ENCODE measurements around the gene RDH11. TPM values are rescaled to one million over a fixed set of nuclear protein-coding genes. Genes with fewer than 3 reads are reported as not detected.

The RDH11 gene
- total and polyA plus RNA-seq, 10 of the 15 experiments (the other 5 are each of a cell fraction or from before 2014, with no cell fraction given), result 49.7 to 161 (median 77.2) TPM

DNA sequence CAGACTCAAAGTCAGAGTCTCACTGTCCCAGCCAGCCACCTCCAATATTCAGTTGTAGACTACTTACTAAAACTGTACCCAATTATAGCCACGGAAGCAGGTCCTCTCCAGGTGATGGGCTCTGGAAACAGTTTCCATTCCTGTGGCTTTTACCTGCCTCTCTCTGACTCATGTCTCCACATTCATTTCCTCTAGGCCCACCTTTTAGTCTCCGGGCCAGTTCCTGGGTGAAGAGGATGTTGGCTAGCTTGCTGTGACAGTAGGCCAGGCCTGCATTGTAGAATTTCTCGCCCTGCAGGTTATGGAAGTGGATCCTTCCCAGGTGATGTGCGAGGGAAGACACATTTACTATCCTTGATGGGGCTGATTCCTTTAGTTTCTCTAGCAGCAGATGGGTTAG is 5.6 kb downstream of the RDH11 start:
- Histone ChIP-seq H3K27ac (ENCODE audit: control insufficient read depth, insufficient read depth) (no peak overlapping the region), H3K4me2 (ENCODE audit: control insufficient read depth, insufficient read depth) (no peak overlapping the region), H3K9me3 (replicated peaks; ENCODE audit: control insufficient read depth, insufficient read depth, low read length) (no peaks in the 10 kb centered on the region; the same call in 2 of the 3 replicates), H3K4me1 (ENCODE audit: control insufficient read depth, insufficient read depth, low read length) (no peaks in the 10 kb centered on the region), H4K20me1 (ENCODE audit: control insufficient read depth, insufficient read depth) (no peaks in the 10 kb centered on the region), H3K79me2 (ENCODE audit: control insufficient read depth, insufficient read depth, low read length) (peaks cover 18% of the 10 kb centered on the region), H3K4me3 (no peak overlapping the region), H3K27me3 (replicated peaks in 1 of 2; ENCODE audit: control insufficient read depth in 2 of 2, insufficient read depth in 2 of 2, low read length in 1 of 2) (no peaks in the 10 kb centered on the region), H3K9ac (ENCODE audit: control insufficient read depth, insufficient read depth, low read length) (no peak overlapping the region), H2AFZ (ENCODE audit: control insufficient read depth, low read depth, low read length) (no peak overlapping the region), H3K36me3 (ENCODE audit: control insufficient read depth in 2 of 2, insufficient read depth in 2 of 2, low read length in 1 of 2) (peaks cover 9 to 53% of the 10 kb centered on the region in 2 experiments)
- FAIRE-seq, result no peak
- 100% methylated on average over 4 of the region's 4 CpGs for WGBS (ENCODE audit: insufficient coverage, insufficient replicate concordance, low lambda C conversion rate, missing lambda C conversion rate)
- intact Hi-C loops (cut with micrococcal nuclease; ENCODE audit: unreplicated experiment), result no loop called here
- POLR2A ChIA-PET, result interaction anchor here (6.3 to 7.9 kb wide), 2 partner anchors 8 to 16 kb away, joined by 62 to 71 read pairs; partner anchors contain the start of gene VTI1B
- in situ Hi-C loops (cut with MboI), result no loop called here
- TF ChIP-seq KDM1A (IDR thresholded peaks at IDR 0.05; ENCODE audit: borderline replicate concordance) (no peak), DPF2 (IDR thresholded peaks at IDR 0.05) (no peak)
- CTCF ChIA-PET, result interaction anchor here (6.3 kb wide), 1 partner anchor 70 kb away, joined by 49 read pairs; the partner anchor contains the start of gene ARG2
- SMC1A ChIA-PET (ENCODE audit: uncharacterized antibody, unreplicated experiment), result interaction anchor here (1.3 kb wide), 1 partner anchor 14 kb away, joined by 3 read pairs; no protein-coding TSS in a partner anchor
- DNase-seq (ENCODE audit: low read depth, low spot score), result no peak
- no TSS peak for BruUV-seq (replicated peaks)
- no peak for ATAC-seq
- RAD21 ChIA-PET (ENCODE audit: unreplicated experiment), result no interaction called here

DNA sequence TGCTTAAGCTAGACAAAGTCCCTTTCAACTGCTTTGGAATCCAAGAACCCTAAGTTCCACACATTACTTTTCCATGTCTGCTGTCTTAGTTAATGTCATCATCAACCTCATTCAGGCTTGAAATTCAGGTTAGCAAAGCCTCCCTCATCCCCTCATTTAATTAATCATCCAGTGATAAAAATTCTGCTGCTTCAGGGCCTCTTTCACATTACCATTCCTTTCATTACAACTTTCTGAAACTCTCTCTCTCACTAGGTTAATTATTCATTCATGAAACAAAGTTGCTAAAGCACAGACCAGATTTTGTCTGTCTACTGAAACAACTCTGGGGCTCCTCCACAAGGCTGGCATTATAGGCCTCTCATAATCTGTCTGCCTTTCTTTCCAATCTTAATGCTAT is 11.7 kb downstream of the RDH11 start:
- no peaks in the 10 kb centered on the region; the same call in 2 of the 3 replicates for H3K9me3 ChIP-seq (replicated peaks; ENCODE audit: control insufficient read depth, insufficient read depth, low read length)
- H3K4me3 ChIP-seq, result no peak overlapping the region
- H3K4me2 ChIP-seq (ENCODE audit: control insufficient read depth, insufficient read depth), result no peak overlapping the region
- H2AFZ ChIP-seq (ENCODE audit: control insufficient read depth, low read depth, low read length), result no peak overlapping the region
- intact Hi-C loops (cut with micrococcal nuclease; ENCODE audit: unreplicated experiment) (no loop called here), in situ Hi-C loops (cut with MboI) (no loop called here)
- no peak overlapping the region for H3K9ac ChIP-seq (ENCODE audit: control insufficient read depth, insufficient read depth, low read length)
- ATAC-seq, result no peak
- H3K79me2 ChIP-seq (ENCODE audit: control insufficient read depth, insufficient read depth, low read length), result no peaks in the 10 kb centered on the region; the same call in none of the 2 replicates
- no peaks in the 10 kb centered on the region for H4K20me1 ChIP-seq (ENCODE audit: control insufficient read depth, insufficient read depth)
- CTCF ChIA-PET, result interaction anchor here (1.2 to 1.7 kb wide), 5 partner anchors 9 to 324 kb away, joined by 3 to 7 read pairs (median 6); partner anchors contain the start of genes ARG2, ATP6V1D and EIF2S1
- peaks cover 18% of the 10 kb centered on the region for H3K4me1 ChIP-seq (ENCODE audit: control insufficient read depth, insufficient read depth, low read length)
- no peak for TF ChIP-seq RUNX3 (IDR thresholded peaks at IDR 0.05; ENCODE audit: low read length)
- no peak for FAIRE-seq
- DNase-seq (ENCODE audit: low read depth, low spot score), result no peak
- POLR2A ChIA-PET, result interaction anchor here (1.0 to 6.8 kb wide), 3 partner anchors 8 to 15 kb away, joined by 3 to 62 read pairs (median 5); partner anchors contain the start of gene RDH11
- SMC1A ChIA-PET (ENCODE audit: uncharacterized antibody, unreplicated experiment), result interaction anchor here (0.8 to 7.6 kb wide), 6 partner anchors 9 to 64 kb away, joined by 3 to 41 read pairs (median 6); partner anchors contain the start of genes ARG2 and RDH11
- peaks cover 5 to 53% of the 10 kb centered on the region in 2 experiments for H3K36me3 ChIP-seq (ENCODE audit: control insufficient read depth in 2 of 2, insufficient read depth in 2 of 2, low read length in 1 of 2)
- RAD21 ChIA-PET (ENCODE audit: unreplicated experiment), result interaction anchor here (1.2 kb wide), 1 partner anchor 10 kb away, joined by 5 read pairs; no protein-coding TSS in a partner anchor
- H3K27me3 ChIP-seq (replicated peaks in 1 of 2; ENCODE audit: control insufficient read depth in 2 of 2, insufficient read depth in 2 of 2, low read length in 1 of 2), result no peaks in the 10 kb centered on the region
- TSS peak; percentile 13 for BruUV-seq (replicated peaks)
- H3K27ac ChIP-seq (ENCODE audit: control insufficient read depth, insufficient read depth), result no peak overlapping the region
